AG09309 (cell line): ENCODE measurements around the gene PRPF38A.

ENCODE experiments used
- DNase-seq: peaks from one replicate; pipeline ENCODE4 v3.0.0-alpha.2; 2010; ENCODE audit warnings: low read depth
- H3K4me3 ChIP-seq: 2 replicates; pipeline ENCODE4 v1.5.1; 2011; ENCODE audit warnings: mild to moderate bottlenecking, low read depth, low read length, moderate library complexity; ENCODE audit not compliant: control insufficient read depth
- TF ChIP-seq, protein P1 (sequence below): IDR thresholded peaks from 2 replicates; pipeline ENCODE4 v1.5.1; 2011; ENCODE audit warnings: mild to moderate bottlenecking, low read depth, low read length, inconsistent platforms; ENCODE audit not compliant: insufficient read depth, control insufficient read depth; ENCODE audit errors: missing control alignments

PRPF38A gene

DNA sequence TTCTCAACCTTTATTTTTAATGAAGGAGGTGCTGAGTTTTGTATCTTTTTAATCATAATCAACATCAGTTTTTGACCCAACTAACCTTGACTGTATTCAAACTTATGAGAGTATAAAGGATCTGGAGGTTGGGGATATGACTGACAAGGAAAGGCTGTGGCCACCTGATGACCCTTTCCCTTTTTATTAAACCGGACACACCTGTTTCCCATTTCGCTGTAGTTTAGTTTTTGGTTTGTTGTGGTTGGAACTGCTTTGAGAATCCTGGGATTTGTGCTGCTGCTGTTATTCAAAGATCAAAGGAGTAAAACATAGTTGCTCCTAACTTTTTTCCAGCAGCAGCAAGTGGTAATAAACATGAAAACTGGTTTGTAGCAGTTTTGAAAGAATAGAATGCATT lies 12.4 kb downstream of the PRPF38A start:
- no peak for DNase-seq
- no peak overlapping the region for H3K4me3 ChIP-seq
- TF ChIP-seq, protein P1, sequence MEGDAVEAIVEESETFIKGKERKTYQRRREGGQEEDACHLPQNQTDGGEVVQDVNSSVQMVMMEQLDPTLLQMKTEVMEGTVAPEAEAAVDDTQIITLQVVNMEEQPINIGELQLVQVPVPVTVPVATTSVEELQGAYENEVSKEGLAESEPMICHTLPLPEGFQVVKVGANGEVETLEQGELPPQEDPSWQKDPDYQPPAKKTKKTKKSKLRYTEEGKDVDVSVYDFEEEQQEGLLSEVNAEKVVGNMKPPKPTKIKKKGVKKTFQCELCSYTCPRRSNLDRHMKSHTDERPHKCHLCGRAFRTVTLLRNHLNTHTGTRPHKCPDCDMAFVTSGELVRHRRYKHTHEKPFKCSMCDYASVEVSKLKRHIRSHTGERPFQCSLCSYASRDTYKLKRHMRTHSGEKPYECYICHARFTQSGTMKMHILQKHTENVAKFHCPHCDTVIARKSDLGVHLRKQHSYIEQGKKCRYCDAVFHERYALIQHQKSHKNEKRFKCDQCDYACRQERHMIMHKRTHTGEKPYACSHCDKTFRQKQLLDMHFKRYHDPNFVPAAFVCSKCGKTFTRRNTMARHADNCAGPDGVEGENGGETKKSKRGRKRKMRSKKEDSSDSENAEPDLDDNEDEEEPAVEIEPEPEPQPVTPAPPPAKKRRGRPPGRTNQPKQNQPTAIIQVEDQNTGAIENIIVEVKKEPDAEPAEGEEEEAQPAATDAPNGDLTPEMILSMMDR: no peak

DNA sequence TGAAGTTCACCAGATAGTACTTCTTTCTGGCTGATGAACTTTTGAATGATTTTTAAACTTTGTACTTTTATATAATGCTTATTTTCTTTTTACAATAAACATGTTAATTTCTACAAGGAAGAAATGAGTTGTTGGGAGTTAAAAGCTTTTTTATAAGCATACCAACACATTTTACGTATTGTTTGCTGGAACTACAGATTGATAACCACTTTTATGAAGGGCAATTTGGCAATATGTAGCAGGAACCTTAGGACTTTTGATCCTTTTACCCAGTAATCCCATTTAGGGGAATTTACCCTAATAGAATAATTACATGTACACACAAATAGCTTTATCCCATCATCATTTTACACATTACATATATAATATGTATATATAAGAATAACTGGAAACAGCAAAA lies 16.3 kb downstream of the PRPF38A start:
- TF ChIP-seq, protein P1: no peak
- no peak for DNase-seq
- H3K4me3 ChIP-seq: no peak overlapping the region

DNA sequence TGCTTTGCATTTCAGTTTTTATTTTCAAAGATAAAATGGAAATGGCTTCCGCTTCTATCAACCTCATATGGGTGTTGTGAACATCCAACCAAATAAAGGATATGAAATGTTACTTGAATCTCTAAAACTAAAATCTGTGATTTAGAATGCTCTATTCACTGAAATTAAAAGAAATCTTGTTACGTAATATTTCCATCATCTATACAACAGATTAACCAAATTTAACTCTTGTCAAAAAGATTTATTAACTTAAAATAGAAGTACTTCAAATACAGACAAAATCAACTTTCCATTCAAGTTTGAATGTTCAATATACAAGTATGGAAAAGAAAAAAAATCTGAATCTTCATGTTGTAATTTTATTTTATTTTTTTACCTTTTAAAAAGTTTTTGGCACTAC lies 18.7 kb downstream of the PRPF38A start:
- no peak for DNase-seq
- TF ChIP-seq, protein P1: no peak
- no peak overlapping the region for H3K4me3 ChIP-seq

DNA sequence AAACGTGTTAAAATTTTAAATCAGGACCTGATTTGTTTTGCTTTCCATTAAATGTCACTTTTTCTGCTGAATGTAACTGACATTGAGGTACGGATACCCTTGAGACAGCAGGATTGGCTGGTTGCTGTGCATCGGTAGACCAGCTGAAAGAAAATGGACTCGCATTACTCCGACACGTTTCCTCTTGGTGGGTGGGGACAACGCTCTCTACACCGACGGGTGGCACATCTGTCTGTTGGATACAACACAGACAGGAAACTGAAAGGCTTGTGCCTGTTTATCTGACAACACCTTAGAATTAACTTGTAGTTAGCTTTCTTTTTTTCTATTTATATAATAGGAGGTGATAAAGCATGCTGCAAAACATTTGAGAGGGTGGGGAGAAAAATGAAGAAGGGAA lies 19.4 kb downstream of the PRPF38A start:
- TF ChIP-seq, protein P1: no peak
- no peak overlapping the region for H3K4me3 ChIP-seq
- no peak for DNase-seq

DNA sequence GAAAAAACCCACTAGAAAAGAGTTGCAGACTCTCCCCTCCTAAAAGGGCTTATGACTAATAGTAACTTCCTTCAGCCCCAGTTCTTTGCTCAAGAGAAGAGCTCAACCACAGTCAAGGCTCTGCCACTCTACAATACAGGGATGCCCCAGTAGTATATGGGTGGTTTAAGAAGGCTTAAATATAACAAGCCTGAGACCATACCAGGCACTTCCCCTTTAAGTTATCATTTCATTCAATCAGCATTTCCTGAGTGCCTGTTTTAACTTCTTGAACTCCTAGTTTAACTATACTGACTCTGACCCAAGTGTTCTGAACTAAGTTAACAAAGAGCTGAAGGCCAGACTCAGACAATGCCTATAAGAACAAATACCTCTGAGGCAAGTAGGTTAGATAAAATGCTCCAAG lies 19.8 kb downstream of the PRPF38A start:
- TF ChIP-seq, protein P1: no peak
- H3K4me3 ChIP-seq: no peak overlapping the region
- no peak for DNase-seq

DNA sequence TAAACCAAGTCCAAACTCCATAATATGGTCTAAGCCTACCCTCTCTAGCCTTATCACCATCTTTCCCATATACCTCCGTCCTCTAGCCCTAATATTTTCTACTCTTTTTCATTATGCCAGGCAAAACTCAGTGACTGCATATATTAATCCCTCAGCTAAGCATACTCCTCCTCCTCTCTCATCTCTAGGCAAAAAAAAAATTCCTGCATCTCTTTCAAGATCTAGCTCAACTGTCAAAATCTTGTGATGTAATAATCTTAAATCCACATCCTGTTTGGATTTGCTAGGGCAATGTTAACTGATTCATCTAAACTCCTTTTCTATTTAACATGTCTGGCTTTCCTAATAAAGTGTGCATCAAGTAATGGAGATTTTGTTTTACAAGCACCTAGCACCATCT lies 20.4 kb downstream of the PRPF38A start:
- H3K4me3 ChIP-seq: no peak overlapping the region
- DNase-seq: no peak
- TF ChIP-seq, protein P1: no peak

DNA sequence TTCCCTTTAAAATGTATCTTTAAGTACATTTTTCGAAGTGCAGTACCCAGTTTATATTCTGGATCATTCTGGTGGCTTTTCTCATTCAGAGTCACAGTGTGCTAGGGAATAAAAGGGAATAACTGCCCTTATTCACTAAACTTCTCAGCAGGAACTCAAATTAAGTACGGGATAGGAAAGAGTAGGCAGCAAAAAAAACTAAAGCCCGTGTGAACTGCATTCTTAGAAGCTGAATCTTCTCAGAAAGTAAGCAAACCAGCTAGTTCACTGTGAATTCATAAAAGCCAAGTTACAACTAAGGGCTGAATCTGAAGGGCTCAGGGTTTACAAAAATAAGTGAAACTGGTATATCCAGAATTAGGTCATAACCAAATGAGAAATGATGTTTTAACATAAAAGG lies 22.0 kb downstream of the PRPF38A start:
- TF ChIP-seq, protein P1: no peak
- no peak for DNase-seq
- H3K4me3 ChIP-seq: no peak overlapping the region
